Duodenal mucosa (tissue), 2 donors: Measurements from ENCODE around the gene KRTAP3-1.
"Not testable (repeated sequence)": the region's sequence is repeated elsewhere in the genome, so short reads cannot be mapped to it uniquely, and the experiment has no call there.

Experiments
- H3K27ac ChIP-seq: one replicate; pipeline ENCODE4 v1.7.0; 2013; ENCODE audit warnings: low read depth, low read length
- H3K27me3 ChIP-seq, 2 donors: one replicate each; pipeline ENCODE4 v1.7.0; 2013; ENCODE audit warnings: low read length in 2 of 2, control low read depth in 1 of 2; ENCODE audit not compliant: insufficient read depth in 2 of 2, control insufficient read depth in 1 of 2
- H3K36me3 ChIP-seq, 2 donors: one replicate each; pipeline ENCODE4 v1.7.0; 2013; ENCODE audit warnings: low read length in 2 of 2, control low read depth in 1 of 2; ENCODE audit not compliant: insufficient read depth in 2 of 2, control insufficient read depth in 1 of 2
- H3K4me1 ChIP-seq, 2 donors: one replicate each; pipeline ENCODE4 v1.7.0; 2013; ENCODE audit warnings: low read length in 2 of 2, control low read depth in 1 of 2; ENCODE audit not compliant: insufficient read depth in 2 of 2, control insufficient read depth in 1 of 2
- H3K4me3 ChIP-seq, 2 donors: one replicate each; pipeline ENCODE4 v1.7.0; 2013; ENCODE audit warnings: low read length in 2 of 2, low read depth in 1 of 2
- H3K9ac ChIP-seq, 2 donors: one replicate each; pipeline ENCODE4 v1.7.0; 2013; ENCODE audit warnings: low read length in 2 of 2, low read depth in 1 of 2
- H3K9me3 ChIP-seq, 2 donors: one replicate each; pipeline ENCODE4 v1.7.0; 2013; ENCODE audit warnings: low read length in 2 of 2, control low read depth in 1 of 2; ENCODE audit not compliant: control insufficient read depth in 1 of 2

The KRTAP3-1 gene

DNA sequence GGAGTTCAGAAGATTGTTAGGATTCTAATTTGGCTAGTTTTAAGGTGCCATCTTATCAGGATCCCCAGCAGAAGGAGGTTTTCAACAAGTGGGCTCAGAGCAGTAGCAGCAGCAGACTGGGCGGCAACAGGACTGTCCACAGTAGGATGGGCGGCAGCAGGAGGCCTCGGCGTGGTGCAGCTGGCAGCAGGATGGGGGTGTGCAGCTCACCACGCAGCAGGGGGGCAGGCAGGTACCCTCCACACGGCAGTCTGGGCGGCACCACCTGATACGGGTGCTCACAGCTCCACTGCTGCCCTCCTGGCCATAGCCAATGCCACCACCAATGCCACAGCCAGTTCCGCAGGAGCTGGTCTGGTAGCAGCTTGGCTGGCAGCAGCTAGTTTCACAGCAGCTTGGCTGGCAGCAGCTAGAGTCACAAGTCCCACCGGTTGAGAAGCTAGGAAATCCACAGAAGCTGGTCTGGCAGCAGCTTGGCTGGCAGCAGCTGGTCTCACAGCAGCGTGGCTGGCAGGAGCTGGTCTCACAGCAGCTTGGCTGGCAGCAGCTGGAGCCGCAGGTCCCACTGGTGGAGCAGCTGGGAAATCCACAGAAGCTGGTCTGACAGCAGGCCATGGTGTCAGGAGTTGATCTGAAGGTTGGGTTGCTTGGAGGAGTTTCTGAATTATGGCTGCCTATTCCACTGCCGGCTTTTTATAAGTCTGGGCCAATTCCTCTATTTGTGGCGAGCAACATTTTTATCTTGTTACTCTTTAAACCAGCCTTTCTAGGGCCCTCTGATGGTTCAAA is 32.0 kb upstream of the KRTAP3-1 start, which contains the start of gene KRTAP1-1:
TSS of gene KRTAP1-1 (minus strand) at position 668 of the 789 bp plus-strand sequence. CDS start at position 615, 53 bp downstream.
- not testable (repeated sequence) for H3K27me3 ChIP-seq, H3K4me3 ChIP-seq, H3K4me1 ChIP-seq, H3K9ac ChIP-seq, H3K9me3 ChIP-seq, H3K27ac ChIP-seq, H3K36me3 ChIP-seq

DNA sequence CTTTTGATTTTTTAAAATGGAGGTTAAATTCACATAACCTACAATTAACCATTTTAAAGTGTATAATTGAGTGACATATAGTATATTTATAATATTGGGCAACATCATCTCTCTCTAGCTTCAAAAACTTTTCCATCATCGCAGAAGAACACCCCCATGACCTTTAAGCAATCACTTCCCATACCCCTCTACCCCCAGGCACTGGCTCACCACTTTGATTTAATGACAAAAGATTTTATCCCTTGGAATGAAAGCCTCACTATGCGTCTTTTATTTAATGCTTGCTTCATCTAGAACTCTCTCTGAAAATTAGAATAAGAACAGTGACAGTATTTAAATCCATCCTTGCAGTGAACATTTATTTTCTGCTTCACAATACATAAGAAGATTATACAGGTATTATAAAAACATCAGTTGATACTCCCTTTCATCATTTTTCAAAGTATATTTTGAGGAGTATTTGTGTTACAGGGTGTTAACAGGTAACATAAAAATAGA is 29.0 kb upstream of the KRTAP3-1 start:
- no peaks in the 10 kb centered on the region for H3K36me3 ChIP-seq
- H3K4me3 ChIP-seq = no peak overlapping the region
- H3K9ac ChIP-seq = no peak overlapping the region
- H3K27me3 ChIP-seq = peaks cover 0 to 3% of the 10 kb centered on the region in 2 donors
- no peaks in the 10 kb centered on the region for H3K4me1 ChIP-seq
- no peak overlapping the region for H3K27ac ChIP-seq
- H3K9me3 ChIP-seq = no peaks in the 10 kb centered on the region

DNA sequence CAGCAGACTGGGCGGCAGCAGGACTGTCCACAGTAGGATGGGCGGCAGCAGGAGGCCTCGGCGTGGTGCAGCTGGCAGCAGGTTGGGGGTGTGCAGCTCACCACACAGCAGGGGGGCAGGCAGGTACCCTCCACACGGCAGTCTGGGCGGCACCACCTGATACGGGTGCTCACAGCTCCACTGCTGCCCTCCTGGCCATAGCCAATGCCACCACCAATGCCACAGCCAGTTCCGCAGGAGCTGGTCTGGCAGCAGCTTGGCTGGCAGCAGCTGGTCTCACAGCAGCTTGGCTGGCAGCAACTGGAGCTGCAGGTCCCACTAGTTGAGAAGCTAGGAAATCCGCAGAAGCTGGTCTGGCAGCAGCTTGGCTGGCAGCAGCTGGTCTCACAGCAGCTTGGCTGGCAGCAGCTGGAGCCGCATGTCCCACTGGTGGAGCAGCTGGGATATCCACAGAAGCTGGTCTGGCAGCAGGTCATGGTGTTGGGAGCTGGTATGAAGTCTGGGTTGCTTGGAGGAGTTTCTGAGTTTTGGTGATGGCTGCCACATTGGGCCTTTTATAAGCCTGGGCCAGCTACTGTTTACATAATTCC is 25.5 kb upstream of the KRTAP3-1 start, which contains the start of gene KRTAP1-3:
TSS of gene KRTAP1-3 (minus strand) at position 529 of the 590 bp plus-strand sequence. CDS start at position 476, 53 bp downstream.
- H3K4me1 ChIP-seq = not testable (repeated sequence)

DNA sequence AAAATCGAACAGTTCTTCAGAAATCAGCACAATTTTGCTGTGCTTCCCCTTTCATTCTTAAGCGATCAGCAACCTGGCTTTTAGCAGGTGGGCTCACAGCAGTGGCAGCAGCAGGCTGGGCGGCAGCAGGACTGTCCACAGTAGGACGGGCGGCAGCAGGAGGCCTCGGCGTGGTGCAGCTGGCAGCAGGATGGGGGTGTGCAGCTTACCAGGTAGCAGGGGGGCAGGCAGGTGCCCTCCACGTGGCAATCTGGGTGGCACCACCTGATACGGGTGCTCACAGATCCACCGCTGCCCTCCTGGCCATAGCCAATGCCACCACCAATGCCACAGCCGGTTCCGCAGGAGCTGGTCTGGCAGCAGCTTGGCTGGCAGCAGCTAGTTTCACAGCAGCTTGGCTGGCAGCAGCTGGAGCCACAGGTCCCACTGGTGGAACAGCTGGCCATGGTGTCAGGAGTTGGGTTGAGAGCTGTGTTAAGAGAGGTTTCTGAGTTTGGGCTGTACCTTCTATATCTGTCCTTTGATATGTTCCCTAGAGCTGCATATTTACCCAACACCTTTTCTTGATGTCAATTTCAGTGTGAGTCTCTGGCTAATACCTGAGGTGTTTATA is 20.8 kb upstream of the KRTAP3-1 start, which contains the start of gene KRTAP1-4:
TSS of gene KRTAP1-4 (minus strand) at position 563 of the 613 bp plus-strand sequence. CDS start at position 446, 117 bp downstream.
- Histone ChIP-seq H3K9ac (no peak within 1 kb of the TSS), H3K4me1 (no peaks in the 10 kb centered on the region), H3K27me3 (peaks cover 0 to 3% of the 10 kb centered on the region in 2 donors), H3K9me3 (no peaks in the 10 kb centered on the region), H3K27ac (no peak within 1 kb of the TSS), H3K36me3 (no peaks in the 10 kb centered on the region), H3K4me3 (no peak within 1 kb of the TSS)

More for the DNA sequence above, 25.5 kb upstream of the KRTAP3-1 start, which contains the start of gene KRTAP1-3:
- not testable (repeated sequence) for H3K27ac ChIP-seq, H3K9ac ChIP-seq, H3K4me3 ChIP-seq, H3K27me3 ChIP-seq, H3K9me3 ChIP-seq, H3K36me3 ChIP-seq

DNA sequence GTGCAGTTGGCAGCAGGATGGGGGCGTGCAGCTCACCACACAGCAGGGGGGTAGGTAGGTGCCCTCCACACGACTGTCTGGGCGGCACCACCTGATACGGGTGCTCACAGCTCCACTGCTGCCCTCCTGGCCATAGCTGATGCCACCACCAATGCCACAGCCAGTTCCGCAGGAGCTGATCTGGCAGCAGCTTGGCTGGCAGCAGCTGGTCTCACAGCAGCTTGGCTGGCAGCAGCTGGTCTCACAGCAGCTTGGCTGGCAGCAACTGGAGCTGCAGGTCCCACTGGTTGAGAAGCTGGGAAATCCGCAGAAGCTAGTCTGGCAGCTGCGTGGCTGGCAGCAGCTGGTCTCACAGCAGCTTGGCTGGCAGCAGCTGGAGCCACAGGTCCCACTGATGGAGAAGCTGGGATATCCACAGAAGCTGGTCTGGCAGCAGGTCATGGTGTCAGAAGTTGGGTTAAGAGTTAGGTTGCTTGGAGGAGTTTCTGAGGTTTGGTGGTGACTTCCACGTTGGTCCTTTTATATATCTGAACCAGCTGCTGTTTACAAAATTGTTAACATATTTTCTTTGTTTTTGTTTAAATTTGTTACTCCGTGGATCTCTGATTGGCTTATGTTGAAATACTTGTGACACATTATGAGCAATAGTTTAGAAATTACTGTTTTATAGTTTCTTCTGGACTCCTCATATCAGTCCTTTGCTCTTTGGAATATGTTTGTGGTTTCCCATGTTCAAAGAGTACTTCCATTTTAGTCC is 18.0 kb upstream of the KRTAP3-1 start, which contains the start of gene KRTAP1-5:
TSS of gene KRTAP1-5 (minus strand) at position 494 of the 757 bp plus-strand sequence. CDS start at position 441, 53 bp downstream.
- H3K4me1 ChIP-seq = no peaks in the 10 kb centered on the region
- H3K36me3 ChIP-seq = no peaks in the 10 kb centered on the region
- no peak within 1 kb of the TSS for H3K4me3 ChIP-seq
- H3K27me3 ChIP-seq = peaks cover 0 to 3% of the 10 kb centered on the region in 2 donors
- H3K9me3 ChIP-seq = no peaks in the 10 kb centered on the region
- no peak within 1 kb of the TSS for H3K27ac ChIP-seq
- no peak within 1 kb of the TSS for H3K9ac ChIP-seq

DNA sequence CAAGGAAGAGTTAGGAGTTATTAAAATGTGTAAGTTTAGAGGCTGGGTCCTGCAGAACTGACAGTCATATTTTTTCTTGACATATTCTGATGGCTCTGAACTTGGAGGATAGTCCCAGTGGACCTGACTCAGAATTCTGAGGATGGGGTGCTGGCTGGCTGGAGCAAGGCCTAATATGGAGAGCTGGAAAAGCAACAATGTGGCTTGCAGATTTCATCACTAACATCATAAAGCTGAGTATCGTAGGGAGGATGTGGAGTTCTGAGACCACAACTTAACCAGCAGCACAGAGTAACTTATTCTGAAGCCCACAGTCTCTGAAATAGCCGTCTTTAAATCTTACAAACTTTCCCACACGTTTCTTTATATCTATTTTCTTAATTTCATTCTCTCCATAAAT is 15.8 kb upstream of the KRTAP3-1 start:
- H3K4me3 ChIP-seq = no peak overlapping the region
- H3K27ac ChIP-seq = no peak overlapping the region
- H3K36me3 ChIP-seq = no peaks in the 10 kb centered on the region
- H3K4me1 ChIP-seq = no peaks in the 10 kb centered on the region
- no peak overlapping the region for H3K9ac ChIP-seq
- peaks cover 0 to 3% of the 10 kb centered on the region in 2 donors for H3K27me3 ChIP-seq
- H3K9me3 ChIP-seq = no peaks in the 10 kb centered on the region

DNA sequence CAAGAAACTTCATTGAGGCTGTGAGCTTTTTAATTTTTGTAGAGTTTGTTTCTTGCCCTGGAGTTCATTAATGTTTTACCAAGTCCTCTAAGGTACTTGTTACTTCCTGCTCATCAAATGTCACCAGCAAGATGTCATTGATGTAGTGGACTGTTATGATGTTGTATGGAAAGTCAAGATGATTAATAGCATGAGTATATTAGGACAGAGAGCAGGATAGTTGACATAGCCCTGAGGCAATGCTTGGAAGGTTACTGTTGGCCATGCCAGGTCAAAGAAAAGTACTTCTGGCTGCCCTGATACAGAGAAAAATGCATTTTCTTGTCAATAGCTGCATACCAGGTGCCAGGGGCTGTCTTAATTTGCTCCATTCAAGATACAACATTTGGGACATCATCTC is 11.4 kb upstream of the KRTAP3-1 start:
- no peaks in the 10 kb centered on the region for H3K36me3 ChIP-seq
- no peaks in the 10 kb centered on the region for H3K9me3 ChIP-seq
- H3K9ac ChIP-seq = no peak overlapping the region
- no peaks in the 10 kb centered on the region for H3K4me1 ChIP-seq
- H3K4me3 ChIP-seq = no peak overlapping the region
- H3K27me3 ChIP-seq = no peaks in the 10 kb centered on the region
- no peak overlapping the region for H3K27ac ChIP-seq

DNA sequence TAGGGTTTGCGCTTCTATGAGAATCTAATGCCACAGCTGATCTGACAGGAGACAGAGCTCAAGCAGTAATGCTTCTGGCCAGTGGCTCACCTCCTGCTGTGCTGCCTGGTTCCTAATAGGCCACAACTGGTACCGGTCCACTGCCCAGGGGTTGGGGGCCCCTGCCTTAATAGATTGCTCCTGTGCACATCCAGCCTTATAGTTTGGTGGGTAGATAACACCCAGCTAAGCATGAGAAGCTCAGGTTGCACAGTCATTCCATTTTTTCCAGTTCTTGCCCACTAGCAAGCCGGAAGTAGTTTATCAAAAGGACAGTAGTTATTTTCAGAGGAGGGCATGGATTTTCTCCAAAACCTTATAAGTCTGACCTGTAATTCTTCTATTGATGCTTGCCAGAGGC is 10.5 kb upstream of the KRTAP3-1 start:
- Histone ChIP-seq H3K27ac (no peak overlapping the region), H3K4me3 (no peak overlapping the region), H3K4me1 (no peaks in the 10 kb centered on the region), H3K9me3 (no peaks in the 10 kb centered on the region), H3K27me3 (no peaks in the 10 kb centered on the region), H3K9ac (no peak overlapping the region), H3K36me3 (no peaks in the 10 kb centered on the region)

DNA sequence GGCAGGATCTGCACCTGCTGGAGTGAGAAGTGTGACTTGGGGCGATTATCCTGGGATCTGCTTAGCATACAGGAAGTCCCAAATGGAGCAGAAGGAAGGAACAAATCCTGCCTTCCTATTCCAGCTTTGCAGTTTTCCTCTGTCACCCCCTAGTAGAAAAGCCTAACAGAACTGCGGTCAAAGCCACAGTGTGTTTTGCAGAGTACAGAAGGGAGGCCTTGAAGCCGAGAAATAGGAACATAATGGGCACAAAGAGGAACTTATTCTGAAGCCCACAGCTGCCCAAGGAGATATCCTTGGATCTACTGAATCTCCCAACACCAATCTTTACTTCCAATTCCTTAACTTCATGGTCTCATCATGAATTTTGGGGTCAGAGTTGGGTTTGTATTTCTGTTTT is 9.6 kb upstream of the KRTAP3-1 start:
- H3K9ac ChIP-seq = no peak overlapping the region
- no peak overlapping the region for H3K4me3 ChIP-seq
- H3K9me3 ChIP-seq = no peaks in the 10 kb centered on the region
- no peaks in the 10 kb centered on the region for H3K4me1 ChIP-seq
- H3K36me3 ChIP-seq = no peaks in the 10 kb centered on the region
- no peak overlapping the region for H3K27ac ChIP-seq
- H3K27me3 ChIP-seq = no peaks in the 10 kb centered on the region
